Stomach (tissue), 9 donors: ENCODE results near the gene ZNF747. TPM values are rescaled to one million over a fixed set of nuclear protein-coding genes. Genes with fewer than 3 reads are reported as not detected.

Source experiments
- DNase-seq, 2 donors: peaks; one replicate each; pipeline versions ENCODE4 v3.0.0 to v3.0.0-alpha.2; 2013 to 2019
- H3K27ac ChIP-seq, 5 donors: fragments of 200-600 bp in 4 of 5; sonication (generic) in 4 of 5; one replicate each; pipeline ENCODE4 v1.5.1; 2013 to 2019; ENCODE audit warnings: mild to moderate bottlenecking in 1 of 5, moderate library complexity in 1 of 5
- H3K27me3 ChIP-seq, 3 donors: fragments of 200-600 bp; sonication (generic); one replicate each; pipeline ENCODE4 v1.5.1; 2017 to 2019; ENCODE audit warnings: mixed run types in 1 of 3
- H3K36me3 ChIP-seq, 4 donors: fragments of 200-600 bp; sonication (generic); 1 replicate in 3 of 4; 2 replicates in 1 of 4; pipeline ENCODE4 v1.5.1; 2016 to 2019
- H3K4me1 ChIP-seq, 4 donors: fragments of 200-600 bp; sonication (generic); one replicate each; pipeline ENCODE4 v1.5.1; 2016 to 2019
- H3K4me3 ChIP-seq, 4 donors: fragments of 200-600 bp; sonication (generic) in 3 of 4; one replicate each; pipeline ENCODE4 v1.5.1; 2016 to 2019; ENCODE audit warnings: mild to moderate bottlenecking in 1 of 4
- H3K9me3 ChIP-seq, 4 donors: fragments of 200-600 bp; sonication (generic); one replicate each; pipeline ENCODE4 v1.5.1; 2016 to 2019
- CTCF ChIP-seq, 7 experiments: fragments of 450-650 bp in 4 of 7; fragments of 200-600 bp in 3 of 7; sonication (generic) in 3 of 7; IDR thresholded peaks; one replicate each; pipeline ENCODE4 v1.5.1; 2016 to 2019; ENCODE audit warnings: antibody characterized with exemption in 7 of 7, control low read depth in 2 of 7, mild to moderate bottlenecking in 1 of 7
- EP300 ChIP-seq: sonication (generic); formaldehyde crosslinking; IDR thresholded peaks from one replicate; pipeline ENCODE4 v1.6.1; 2017; ENCODE audit warnings: antibody characterized with exemption
- POLR2A ChIP-seq, 4 donors: fragments of 450-650 bp; IDR thresholded peaks; one replicate each; pipeline ENCODE4 v1.6.1; 2016; ENCODE audit warnings: antibody characterized with exemption in 4 of 4, control low read depth in 2 of 4, mild to moderate bottlenecking in 1 of 4, moderate library complexity in 1 of 4
- POLR2AphosphoS5 ChIP-seq, 3 donors: sonication (generic); formaldehyde crosslinking; IDR thresholded peaks; one replicate each; pipeline ENCODE4 v1.6.1; 2016; ENCODE audit warnings: antibody characterized with exemption in 3 of 3
- WGBS, 5 donors: extraction: QIAGEN DNeasy Blood & Tissue Kit in 3 of 5; methylation state at CpG; one replicate each; pipeline versions ENCODE4 v1.1.5 to v1.1.7; 2013 to 2018; 5-methylcytosine and 5-hydroxymethylcytosine counted together
- intact Hi-C: fragments of 100-400 bp; cut with DNase I; formaldehyde crosslinking; loops from one replicate; pipeline ENCODE4 v1.15.1; 2023; ENCODE audit warnings: low total_unique reads
- polyA plus RNA-seq, 3 donors: library from polyadenylated mRNA; stranded (reverse); fragments of 200-250 nt; gene quantifications; one replicate each; pipeline ENCODE4 v1.2.3, GENCODE V29; 2013
- total RNA-seq, 5 donors: library from RNA; depleted of rRNA; stranded (reverse); fragments of >200 nt; gene quantifications; one replicate each; pipeline versions ENCODE4 v1.1.0 to v1.2.3, GENCODE V29; 2014 to 2016
- donor health status: healthy with polysubstance abuse.
- donor health status: Bipolar disorder and iron deficiency.
- donor health status: healthy.

The ZNF747 gene
- total and polyA plus RNA-seq, 8 donors: 6.2 to 18.7 (median 10.8) TPM

GRCh38 chr16:30533748-30534367, 800 bp downstream of the ZNF747 start:
- intact Hi-C loops: no loop called here
- TF ChIP-seq POLR2A (IDR thresholded peaks at IDR 0.05) (no peak), CTCF (IDR thresholded peaks at IDR 0.05) (no peak), POLR2AphosphoS5 (IDR thresholded peaks at IDR 0.05) (no peak), EP300 (no peak)
- DNase-seq: peak in 1 of 2 donors; percentile 36

DNA sequence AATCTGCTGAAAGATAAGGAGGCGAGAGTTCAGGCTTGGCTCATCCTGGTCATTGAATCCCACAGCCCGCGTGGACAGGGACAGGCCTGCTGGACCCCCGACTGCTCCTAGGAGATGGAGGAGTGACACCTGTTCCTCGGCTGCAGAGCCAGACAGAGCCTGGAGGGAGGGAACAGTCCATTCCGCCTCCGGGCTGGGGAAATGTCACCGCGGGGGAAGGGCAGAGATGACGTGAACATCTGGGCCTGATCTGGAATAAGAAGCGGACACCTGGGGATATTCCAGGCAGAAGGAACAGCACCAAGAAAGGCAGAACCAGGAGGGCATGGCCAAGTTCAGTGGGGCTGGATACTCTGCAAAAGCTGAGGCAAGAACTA, 1.5 kb downstream of the ZNF747 start:
- no peak for TF ChIP-seq CTCF (IDR thresholded peaks at IDR 0.05)
- Histone ChIP-seq H3K27me3 (no peaks in the 10 kb centered on the region), H3K4me1 (peaks cover 27 to 66% (median 46%) of the 10 kb centered on the region in 4 donors), H3K4me3 (peak overlapping the region in 3 of 4 donors; percentile 60 to 81 (median 75)), H3K27ac (peak overlapping the region; percentile 97 to 98 (median 98)), H3K36me3 (peaks cover 13 to 31% (median 27%) of the 10 kb centered on the region in 4 donors), H3K9me3 (no peaks in the 10 kb centered on the region)
- peak; percentile 51 to 64 for DNase-seq
- 40 to 67% (median 48%) methylated on average over 11 of the region's 11 CpGs for WGBS, 5 donors
- intact Hi-C loops: no loop called here

More at GRCh38 chr16:30533748-30534367, 800 bp downstream of the ZNF747 start:
- peaks cover 13 to 31% (median 27%) of the 10 kb centered on the region in 4 donors for H3K36me3 ChIP-seq
- peak overlapping the region; percentile 97 to 98 (median 98) for H3K27ac ChIP-seq
- H3K4me3 ChIP-seq: peak overlapping the region; percentile 60 to 81 (median 76)
- H3K4me1 ChIP-seq: peaks cover 25 to 59% (median 39%) of the 10 kb centered on the region in 4 donors
- WGBS, 5 donors: 6 to 12% (median 8%) methylated on average over 25 to 29 of the region's 29 CpGs
- no peaks in the 10 kb centered on the region for H3K27me3 ChIP-seq
- no peaks in the 10 kb centered on the region for H3K9me3 ChIP-seq

GRCh38 chr16:30532285-30533145, 2.1 kb downstream of the ZNF747 start:
- no peak for DNase-seq
- Histone ChIP-seq H3K4me1 (peaks cover 33 to 73% (median 52%) of the 10 kb centered on the region in 4 donors), H3K9me3 (no peaks in the 10 kb centered on the region), H3K27me3 (no peaks in the 10 kb centered on the region), H3K4me3 (peak overlapping the region in 2 of 4 donors; percentile 60 to 75), H3K27ac (peak overlapping the region in 4 of 5 donors; percentile 97 to 98 (median 98)), H3K36me3 (peaks cover 13 to 31% (median 27%) of the 10 kb centered on the region in 4 donors)
- WGBS, 5 donors: 90 to 95% (median 92%) methylated on average over 46 to 57 of the region's 57 CpGs
- intact Hi-C loops: no loop called here
- TF ChIP-seq POLR2A (IDR thresholded peaks at IDR 0.05) (no peak), CTCF (IDR thresholded peaks at IDR 0.05) (no peak), EP300 (no peak), POLR2AphosphoS5 (IDR thresholded peaks at IDR 0.05) (no peak)

DNA sequence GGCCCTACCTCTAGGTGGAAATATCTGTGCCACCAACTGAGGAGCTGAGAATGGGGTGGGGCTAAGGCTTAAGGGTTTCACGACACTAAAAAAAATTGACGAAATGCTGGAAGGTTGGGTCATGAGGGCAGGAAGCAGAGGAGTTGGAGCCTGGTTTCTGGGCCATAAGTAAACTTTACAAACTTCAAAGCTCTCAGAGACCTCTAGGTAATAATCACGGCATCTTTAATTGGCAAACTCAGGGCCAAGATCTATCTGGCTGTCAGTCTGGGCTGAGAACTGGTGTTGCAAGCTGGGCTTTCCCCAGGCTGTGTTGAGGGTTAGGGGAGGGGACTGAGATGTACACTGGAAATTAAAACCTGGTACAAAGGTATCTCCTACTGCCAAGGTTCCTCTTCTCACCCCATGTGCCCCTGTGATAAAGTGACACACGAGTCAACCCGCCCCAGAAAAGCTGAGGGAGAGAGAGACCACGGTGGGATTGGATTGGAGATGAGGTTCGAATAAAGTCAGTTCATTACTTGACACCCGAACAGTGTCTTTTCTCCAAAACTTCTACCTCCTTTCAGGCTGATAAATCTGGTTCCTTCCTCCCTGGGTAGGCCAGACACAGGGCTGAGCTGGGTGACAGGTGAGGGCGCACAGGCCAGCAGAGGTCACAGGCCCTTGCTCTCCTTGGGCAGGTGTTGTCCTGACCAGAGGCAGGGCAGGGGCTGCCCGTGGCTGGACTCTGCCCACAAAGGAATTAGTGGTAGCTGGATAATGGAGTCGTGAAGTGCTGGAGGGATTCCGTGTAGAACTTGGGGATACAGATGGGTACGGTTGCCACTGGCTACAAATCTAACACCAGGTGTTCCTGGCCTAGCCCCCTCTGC, 4.3 kb downstream of the ZNF747 start:
- Histone ChIP-seq H3K4me3 (no peak overlapping the region), H3K36me3 (peaks cover 13 to 31% (median 27%) of the 10 kb centered on the region in 4 donors), H3K9me3 (no peaks in the 10 kb centered on the region), H3K27me3 (no peaks in the 10 kb centered on the region), H3K27ac (peak overlapping the region in 2 of 5 donors; percentile 5 to 11), H3K4me1 (peaks cover 33 to 66% (median 51%) of the 10 kb centered on the region in 4 donors)
- intact Hi-C loops: no loop called here
- TF ChIP-seq EP300: no peak
- no peak for TF ChIP-seq POLR2AphosphoS5 (IDR thresholded peaks at IDR 0.05)
- no peak for TF ChIP-seq POLR2A (IDR thresholded peaks at IDR 0.05)
- TF ChIP-seq CTCF (IDR thresholded peaks at IDR 0.05): no peak
- 70 to 77% (median 76%) methylated on average over 13 of the region's 13 CpGs for WGBS, 5 donors
- DNase-seq: no peak
